ENCODE measurements around the gene NUDT22.

The NUDT22 gene

DNA sequence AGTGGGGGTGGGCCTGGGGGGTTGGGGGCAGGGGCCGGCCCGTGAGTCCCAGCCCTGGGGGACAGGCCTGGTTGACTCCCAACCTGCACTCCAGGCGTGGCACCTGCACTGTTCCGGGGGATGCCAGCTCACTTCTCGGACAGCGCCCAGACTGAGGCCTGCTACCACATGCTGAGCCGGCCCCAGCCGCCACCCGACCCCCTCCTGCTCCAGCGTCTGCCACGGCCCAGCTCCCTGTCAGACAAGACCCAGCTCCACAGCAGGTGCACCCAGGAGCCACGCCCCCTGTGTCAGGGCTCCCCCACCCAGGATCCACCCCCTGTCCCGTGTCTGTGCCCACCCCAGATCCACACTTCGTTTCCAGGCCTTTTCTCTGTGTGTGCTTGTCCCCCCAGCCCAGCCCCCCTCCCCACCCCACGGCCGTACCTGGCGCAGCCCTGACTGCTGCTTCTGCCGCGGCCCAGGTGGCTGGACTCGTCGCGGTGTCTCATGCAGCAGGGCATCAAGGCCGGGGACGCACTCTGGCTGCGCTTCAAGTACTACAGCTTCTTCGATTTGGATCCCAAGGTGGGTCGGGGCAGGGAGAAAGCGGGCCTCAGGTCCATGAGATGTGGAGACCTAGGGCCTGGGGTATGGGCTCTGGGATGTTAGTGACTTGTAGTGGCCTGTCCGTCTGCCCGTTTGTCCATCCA lies 14.7 kb upstream of the NUDT22 start:
- H3K9ac ChIP-seq (ENCODE audit: low read length), result no peak overlapping the region
- no peaks in the 10 kb centered on the region for H4K20me1 ChIP-seq (ENCODE audit: low read depth, low read length)
- no peak overlapping the region for H3K4me3 ChIP-seq (ENCODE audit: insufficient read depth, low read length, poor library complexity, severe bottlenecking)
- no peaks in the 10 kb centered on the region; the same call in 1 of the 2 replicates for H3K79me2 ChIP-seq (ENCODE audit: insufficient read depth, low read length)
- H3K4me2 ChIP-seq (ENCODE audit: low read depth, low read length, poor library complexity, severe bottlenecking), result no peak overlapping the region
- TF ChIP-seq EZH2phosphoT487 (conservative IDR thresholded peaks at IDR 0.05; ENCODE audit: low read length), result no peak
- TF ChIP-seq, protein P1, sequence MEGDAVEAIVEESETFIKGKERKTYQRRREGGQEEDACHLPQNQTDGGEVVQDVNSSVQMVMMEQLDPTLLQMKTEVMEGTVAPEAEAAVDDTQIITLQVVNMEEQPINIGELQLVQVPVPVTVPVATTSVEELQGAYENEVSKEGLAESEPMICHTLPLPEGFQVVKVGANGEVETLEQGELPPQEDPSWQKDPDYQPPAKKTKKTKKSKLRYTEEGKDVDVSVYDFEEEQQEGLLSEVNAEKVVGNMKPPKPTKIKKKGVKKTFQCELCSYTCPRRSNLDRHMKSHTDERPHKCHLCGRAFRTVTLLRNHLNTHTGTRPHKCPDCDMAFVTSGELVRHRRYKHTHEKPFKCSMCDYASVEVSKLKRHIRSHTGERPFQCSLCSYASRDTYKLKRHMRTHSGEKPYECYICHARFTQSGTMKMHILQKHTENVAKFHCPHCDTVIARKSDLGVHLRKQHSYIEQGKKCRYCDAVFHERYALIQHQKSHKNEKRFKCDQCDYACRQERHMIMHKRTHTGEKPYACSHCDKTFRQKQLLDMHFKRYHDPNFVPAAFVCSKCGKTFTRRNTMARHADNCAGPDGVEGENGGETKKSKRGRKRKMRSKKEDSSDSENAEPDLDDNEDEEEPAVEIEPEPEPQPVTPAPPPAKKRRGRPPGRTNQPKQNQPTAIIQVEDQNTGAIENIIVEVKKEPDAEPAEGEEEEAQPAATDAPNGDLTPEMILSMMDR (IDR thresholded peaks at IDR 0.05; ENCODE audit: insufficient read depth, low read length, poor library complexity, severe bottlenecking), result no peak
- peaks cover 6% of the 10 kb centered on the region for H3F3A ChIP-seq (ENCODE audit: insufficient read depth)
- H3K27me3 ChIP-seq (ENCODE audit: low read length), result no peaks in the 10 kb centered on the region
- no peak overlapping the region for H2AFZ ChIP-seq (ENCODE audit: low read depth, low read length, severe bottlenecking)
- H3K9me2 ChIP-seq (replicated peaks; ENCODE audit: insufficient read depth, low read length), result no peaks in the 10 kb centered on the region
- H3K36me3 ChIP-seq (ENCODE audit: low read length), result peaks cover 4% of the 10 kb centered on the region
- no peaks in the 10 kb centered on the region for H3K9me3 ChIP-seq (ENCODE audit: insufficient read depth, low read length)
- no peak overlapping the region for H3K27ac ChIP-seq (ENCODE audit: low read depth, low read length)

DNA sequence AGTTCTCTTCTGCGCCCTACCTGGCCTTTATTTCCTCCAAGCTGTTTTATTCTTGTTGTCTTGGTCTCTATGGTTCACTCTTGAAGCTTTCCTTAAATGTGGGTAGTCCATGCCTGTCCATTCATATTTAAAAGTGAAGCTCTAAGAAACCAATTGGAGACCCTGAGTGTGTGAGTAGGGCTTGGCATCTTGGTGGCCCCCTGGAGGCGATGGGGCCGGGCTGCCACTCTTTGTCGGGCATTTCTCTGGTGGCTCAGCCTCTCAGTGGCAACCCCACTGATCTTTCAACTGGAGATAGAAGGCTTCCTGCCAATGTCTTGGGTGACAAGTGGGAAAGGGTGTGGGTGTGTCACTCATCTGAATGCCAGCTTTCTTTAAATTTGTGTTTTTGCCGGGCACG lies 9.2 kb upstream of the NUDT22 start:
- Histone ChIP-seq H3F3A (ENCODE audit: insufficient read depth) (peaks cover 4% of the 10 kb centered on the region; the same call in 1 of the 2 replicates), H3K9me3 (ENCODE audit: insufficient read depth, low read length) (no peaks in the 10 kb centered on the region), H3K4me2 (ENCODE audit: low read depth, low read length, poor library complexity, severe bottlenecking) (no peak overlapping the region), H3K4me3 (ENCODE audit: insufficient read depth, low read length, poor library complexity, severe bottlenecking) (no peak overlapping the region), H4K20me1 (ENCODE audit: low read depth, low read length) (no peaks in the 10 kb centered on the region), H3K79me2 (ENCODE audit: insufficient read depth, low read length) (no peaks in the 10 kb centered on the region), H3K27me3 (ENCODE audit: low read length) (no peaks in the 10 kb centered on the region), H3K36me3 (ENCODE audit: low read length) (peaks cover 4% of the 10 kb centered on the region), H2AFZ (ENCODE audit: low read depth, low read length, severe bottlenecking) (no peak overlapping the region), H3K9me2 (replicated peaks; ENCODE audit: insufficient read depth, low read length) (no peaks in the 10 kb centered on the region), H3K27ac (ENCODE audit: low read depth, low read length) (no peak overlapping the region), H3K9ac (ENCODE audit: low read length) (no peak overlapping the region)
- no peak for TF ChIP-seq EZH2phosphoT487 (conservative IDR thresholded peaks at IDR 0.05; ENCODE audit: low read length)
- TF ChIP-seq, protein P1 (IDR thresholded peaks at IDR 0.05; ENCODE audit: insufficient read depth, low read length, poor library complexity, severe bottlenecking), result no peak

DNA sequence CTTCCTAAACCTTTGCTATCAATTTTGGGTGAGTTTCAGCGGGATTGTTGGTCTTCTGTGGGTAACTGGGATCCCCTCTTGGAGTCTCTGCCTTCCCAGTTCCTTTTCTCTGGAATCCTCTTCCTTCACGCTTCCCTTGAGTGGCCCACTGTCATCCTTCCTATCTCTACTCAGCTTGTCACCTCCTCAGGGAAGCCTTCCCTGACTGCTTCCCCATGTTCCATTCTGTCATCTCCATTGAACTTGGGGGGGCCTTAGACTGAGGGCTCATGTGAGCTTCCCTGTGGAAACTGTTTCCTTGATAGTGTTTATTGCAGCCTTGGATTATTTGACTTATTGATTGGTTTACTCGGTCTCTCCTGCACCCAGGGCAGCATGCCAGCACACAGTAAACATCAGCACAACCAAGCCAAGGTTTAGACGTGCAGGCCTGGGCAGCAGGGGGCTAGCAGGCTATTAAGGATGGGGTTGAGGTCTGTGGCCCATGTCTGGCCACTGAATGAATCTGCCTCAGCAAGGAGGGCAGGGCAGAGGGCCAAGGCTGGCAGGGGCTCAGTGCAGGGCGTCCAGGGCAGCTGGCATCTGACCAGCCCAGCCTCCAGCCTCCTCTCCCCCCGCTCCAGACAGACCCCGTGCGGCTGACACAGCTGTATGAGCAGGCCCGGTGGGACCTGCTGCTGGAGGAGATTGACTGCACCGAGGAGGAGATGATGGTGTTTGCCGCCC lies 7.3 kb upstream of the NUDT22 start:
- Histone ChIP-seq H3K79me2 (ENCODE audit: insufficient read depth, low read length) (no peaks in the 10 kb centered on the region), H2AFZ (ENCODE audit: low read depth, low read length, severe bottlenecking) (no peak overlapping the region), H3K4me2 (ENCODE audit: low read depth, low read length, poor library complexity, severe bottlenecking) (no peak overlapping the region), H3K4me3 (ENCODE audit: insufficient read depth, low read length, poor library complexity, severe bottlenecking) (no peak overlapping the region), H4K20me1 (ENCODE audit: low read depth, low read length) (no peaks in the 10 kb centered on the region), H3K9ac (ENCODE audit: low read length) (no peak overlapping the region), H3F3A (ENCODE audit: insufficient read depth) (peaks cover 14% of the 10 kb centered on the region), H3K36me3 (ENCODE audit: low read length) (peaks cover 4% of the 10 kb centered on the region), H3K9me3 (ENCODE audit: insufficient read depth, low read length) (no peaks in the 10 kb centered on the region), H3K27ac (ENCODE audit: low read depth, low read length) (no peak overlapping the region), H3K27me3 (ENCODE audit: low read length) (no peaks in the 10 kb centered on the region), H3K9me2 (replicated peaks; ENCODE audit: insufficient read depth, low read length) (no peaks in the 10 kb centered on the region)
- TF ChIP-seq EZH2phosphoT487 (conservative IDR thresholded peaks at IDR 0.05; ENCODE audit: low read length), result no peak
- TF ChIP-seq, protein P1 (IDR thresholded peaks at IDR 0.05; ENCODE audit: insufficient read depth, low read length, poor library complexity, severe bottlenecking), result no peak
